ENCODE results near the gene HNF1B.

The HNF1B gene

GRCh38 chr17:37750768-37751475 is 6.1 kb upstream of the HNF1B start:
- no peak for ATAC-seq

GRCh38 chr17:37750292-37750691 is 5.4 kb upstream of the HNF1B start:
- no peak for ATAC-seq
- TF ChIP-seq SNAI2 (CRISPR knock-in tag; IDR thresholded peaks at IDR 0.05) (no peak), PPARA (CRISPR knock-in tag; IDR thresholded peaks at IDR 0.05; ENCODE audit: borderline replicate concordance) (no peak), ZFP30 (CRISPR knock-in tag; IDR thresholded peaks at IDR 0.05) (no peak), ZNF70 (CRISPR knock-in tag; IDR thresholded peaks at IDR 0.05) (no peak)

More at GRCh38 chr17:37750768-37751475, 6.1 kb upstream of the HNF1B start:
- no peak for TF ChIP-seq TOX (CRISPR knock-in tag; IDR thresholded peaks at IDR 0.05; ENCODE audit: borderline replicate concordance)
- no peak for TF ChIP-seq ZNF70 (CRISPR knock-in tag; IDR thresholded peaks at IDR 0.05)
- no peak for TF ChIP-seq RARB (CRISPR knock-in tag; IDR thresholded peaks at IDR 0.05)
- TF ChIP-seq, protein P1, sequence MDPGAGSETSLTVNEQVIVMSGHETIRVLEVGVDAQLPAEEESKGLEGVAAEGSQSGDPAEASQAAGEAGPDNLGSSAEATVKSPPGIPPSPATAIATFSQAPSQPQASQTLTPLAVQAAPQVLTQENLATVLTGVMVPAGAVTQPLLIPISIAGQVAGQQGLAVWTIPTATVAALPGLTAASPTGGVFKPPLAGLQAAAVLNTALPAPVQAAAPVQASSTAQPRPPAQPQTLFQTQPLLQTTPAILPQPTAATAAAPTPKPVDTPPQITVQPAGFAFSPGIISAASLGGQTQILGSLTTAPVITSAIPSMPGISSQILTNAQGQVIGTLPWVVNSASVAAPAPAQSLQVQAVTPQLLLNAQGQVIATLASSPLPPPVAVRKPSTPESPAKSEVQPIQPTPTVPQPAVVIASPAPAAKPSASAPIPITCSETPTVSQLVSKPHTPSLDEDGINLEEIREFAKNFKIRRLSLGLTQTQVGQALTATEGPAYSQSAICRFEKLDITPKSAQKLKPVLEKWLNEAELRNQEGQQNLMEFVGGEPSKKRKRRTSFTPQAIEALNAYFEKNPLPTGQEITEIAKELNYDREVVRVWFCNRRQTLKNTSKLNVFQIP (CRISPR knock-in tag; IDR thresholded peaks at IDR 0.05; ENCODE audit: borderline replicate concordance, low read depth): no peak
- TF ChIP-seq ZNF565 (CRISPR knock-in tag; conservative IDR thresholded peaks at IDR 0.05; ENCODE audit: low read depth): no peak
- no peak for TF ChIP-seq ESRRG (CRISPR knock-in tag; IDR thresholded peaks at IDR 0.05)
- no peak for TF ChIP-seq ZFP30 (CRISPR knock-in tag; IDR thresholded peaks at IDR 0.05)
- TF ChIP-seq, protein P2, sequence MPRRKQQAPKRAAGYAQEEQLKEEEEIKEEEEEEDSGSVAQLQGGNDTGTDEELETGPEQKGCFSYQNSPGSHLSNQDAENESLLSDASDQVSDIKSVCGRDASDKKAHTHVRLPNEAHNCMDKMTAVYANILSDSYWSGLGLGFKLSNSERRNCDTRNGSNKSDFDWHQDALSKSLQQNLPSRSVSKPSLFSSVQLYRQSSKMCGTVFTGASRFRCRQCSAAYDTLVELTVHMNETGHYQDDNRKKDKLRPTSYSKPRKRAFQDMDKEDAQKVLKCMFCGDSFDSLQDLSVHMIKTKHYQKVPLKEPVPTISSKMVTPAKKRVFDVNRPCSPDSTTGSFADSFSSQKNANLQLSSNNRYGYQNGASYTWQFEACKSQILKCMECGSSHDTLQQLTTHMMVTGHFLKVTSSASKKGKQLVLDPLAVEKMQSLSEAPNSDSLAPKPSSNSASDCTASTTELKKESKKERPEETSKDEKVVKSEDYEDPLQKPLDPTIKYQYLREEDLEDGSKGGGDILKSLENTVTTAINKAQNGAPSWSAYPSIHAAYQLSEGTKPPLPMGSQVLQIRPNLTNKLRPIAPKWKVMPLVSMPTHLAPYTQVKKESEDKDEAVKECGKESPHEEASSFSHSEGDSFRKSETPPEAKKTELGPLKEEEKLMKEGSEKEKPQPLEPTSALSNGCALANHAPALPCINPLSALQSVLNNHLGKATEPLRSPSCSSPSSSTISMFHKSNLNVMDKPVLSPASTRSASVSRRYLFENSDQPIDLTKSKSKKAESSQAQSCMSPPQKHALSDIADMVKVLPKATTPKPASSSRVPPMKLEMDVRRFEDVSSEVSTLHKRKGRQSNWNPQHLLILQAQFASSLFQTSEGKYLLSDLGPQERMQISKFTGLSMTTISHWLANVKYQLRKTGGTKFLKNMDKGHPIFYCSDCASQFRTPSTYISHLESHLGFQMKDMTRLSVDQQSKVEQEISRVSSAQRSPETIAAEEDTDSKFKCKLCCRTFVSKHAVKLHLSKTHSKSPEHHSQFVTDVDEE (CRISPR knock-in tag; IDR thresholded peaks at IDR 0.05): no peak
- TF ChIP-seq, protein P3, sequence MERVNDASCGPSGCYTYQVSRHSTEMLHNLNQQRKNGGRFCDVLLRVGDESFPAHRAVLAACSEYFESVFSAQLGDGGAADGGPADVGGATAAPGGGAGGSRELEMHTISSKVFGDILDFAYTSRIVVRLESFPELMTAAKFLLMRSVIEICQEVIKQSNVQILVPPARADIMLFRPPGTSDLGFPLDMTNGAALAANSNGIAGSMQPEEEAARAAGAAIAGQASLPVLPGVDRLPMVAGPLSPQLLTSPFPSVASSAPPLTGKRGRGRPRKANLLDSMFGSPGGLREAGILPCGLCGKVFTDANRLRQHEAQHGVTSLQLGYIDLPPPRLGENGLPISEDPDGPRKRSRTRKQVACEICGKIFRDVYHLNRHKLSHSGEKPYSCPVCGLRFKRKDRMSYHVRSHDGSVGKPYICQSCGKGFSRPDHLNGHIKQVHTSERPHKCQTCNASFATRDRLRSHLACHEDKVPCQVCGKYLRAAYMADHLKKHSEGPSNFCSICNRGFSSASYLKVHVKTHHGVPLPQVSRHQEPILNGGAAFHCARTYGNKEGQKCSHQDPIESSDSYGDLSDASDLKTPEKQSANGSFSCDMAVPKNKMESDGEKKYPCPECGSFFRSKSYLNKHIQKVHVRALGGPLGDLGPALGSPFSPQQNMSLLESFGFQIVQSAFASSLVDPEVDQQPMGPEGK (CRISPR knock-in tag; IDR thresholded peaks at IDR 0.05; ENCODE audit: borderline replicate concordance): no peak
- TF ChIP-seq CSDC2 (CRISPR knock-in tag; IDR thresholded peaks at IDR 0.05): no peak
- TF ChIP-seq BACH2 (CRISPR knock-in tag; IDR thresholded peaks at IDR 0.05; ENCODE audit: borderline replicate concordance): no peak
- TF ChIP-seq TCF4 (CRISPR knock-in tag; IDR thresholded peaks at IDR 0.05; ENCODE audit: borderline replicate concordance): no peak
- TF ChIP-seq ARNTL (CRISPR knock-in tag; IDR thresholded peaks at IDR 0.05; ENCODE audit: borderline replicate concordance, low read depth): no peak
- TF ChIP-seq CREB5 (CRISPR knock-in tag; IDR thresholded peaks at IDR 0.05; ENCODE audit: low read depth): no peak
- no peak for TF ChIP-seq GLIS3 (CRISPR knock-in tag; IDR thresholded peaks at IDR 0.05)
- no peak for TF ChIP-seq ISL1 (CRISPR knock-in tag; IDR thresholded peaks at IDR 0.05)

GRCh38 chr17:37747222-37747621 is 2.4 kb upstream of the HNF1B start:
- TF ChIP-seq TCF4 (CRISPR knock-in tag; IDR thresholded peaks at IDR 0.05; ENCODE audit: borderline replicate concordance): no peak
- no peak for TF ChIP-seq BACH2 (CRISPR knock-in tag; IDR thresholded peaks at IDR 0.05; ENCODE audit: borderline replicate concordance)
- TF ChIP-seq, protein P2 (CRISPR knock-in tag; IDR thresholded peaks at IDR 0.05): no peak
- no peak for TF ChIP-seq ZNF70 (CRISPR knock-in tag; IDR thresholded peaks at IDR 0.05)
- TF ChIP-seq CREB5 (CRISPR knock-in tag; IDR thresholded peaks at IDR 0.05; ENCODE audit: low read depth): no peak
- no peak for TF ChIP-seq ZC3H10 (CRISPR knock-in tag; IDR thresholded peaks at IDR 0.05)
- no peak for TF ChIP-seq ARNTL (CRISPR knock-in tag; IDR thresholded peaks at IDR 0.05; ENCODE audit: borderline replicate concordance, low read depth)
- TF ChIP-seq SNAI2 (CRISPR knock-in tag; IDR thresholded peaks at IDR 0.05): no peak
- no peak for TF ChIP-seq ZNF565 (CRISPR knock-in tag; conservative IDR thresholded peaks at IDR 0.05; ENCODE audit: low read depth)
- TF ChIP-seq CSDC2 (CRISPR knock-in tag; IDR thresholded peaks at IDR 0.05): no peak
- TF ChIP-seq, protein P4, sequence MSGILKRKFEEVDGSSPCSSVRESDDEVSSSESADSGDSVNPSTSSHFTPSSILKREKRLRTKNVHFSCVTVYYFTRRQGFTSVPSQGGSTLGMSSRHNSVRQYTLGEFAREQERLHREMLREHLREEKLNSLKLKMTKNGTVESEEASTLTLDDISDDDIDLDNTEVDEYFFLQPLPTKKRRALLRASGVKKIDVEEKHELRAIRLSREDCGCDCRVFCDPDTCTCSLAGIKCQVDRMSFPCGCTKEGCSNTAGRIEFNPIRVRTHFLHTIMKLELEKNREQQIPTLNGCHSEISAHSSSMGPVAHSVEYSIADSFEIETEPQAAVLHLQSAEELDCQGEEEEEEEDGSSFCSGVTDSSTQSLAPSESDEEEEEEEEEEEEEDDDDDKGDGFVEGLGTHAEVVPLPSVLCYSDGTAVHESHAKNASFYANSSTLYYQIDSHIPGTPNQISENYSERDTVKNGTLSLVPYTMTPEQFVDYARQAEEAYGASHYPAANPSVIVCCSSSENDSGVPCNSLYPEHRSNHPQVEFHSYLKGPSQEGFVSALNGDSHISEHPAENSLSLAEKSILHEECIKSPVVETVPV (CRISPR knock-in tag; IDR thresholded peaks at IDR 0.05): no peak
- TF ChIP-seq ZNF8 (CRISPR knock-in tag; IDR thresholded peaks at IDR 0.05): no peak
- TF ChIP-seq ZFP3 (CRISPR knock-in tag; IDR thresholded peaks at IDR 0.05): no peak
- TF ChIP-seq GLIS3 (CRISPR knock-in tag; IDR thresholded peaks at IDR 0.05): no peak
- no peak for TF ChIP-seq ISL1 (CRISPR knock-in tag; IDR thresholded peaks at IDR 0.05)
- TF ChIP-seq RARB (CRISPR knock-in tag; IDR thresholded peaks at IDR 0.05): no peak
- no peak for ATAC-seq

Data from SK-N-SH treated with all-trans-retinoic acid at 6 μM for 48 hours (cell line).